Fibroblast of lung (primary cell): Measurements from ENCODE around the gene WDR90.

Source experiments
- EZH2 ChIP-seq: IDR thresholded peaks from 2 replicates; pipeline ENCODE4 v1.5.1; 2012; ENCODE audit warnings: low read length, control low read depth, mild to moderate bottlenecking; ENCODE audit errors: missing control alignments
- TF ChIP-seq, protein P1 (sequence below), 2 donors: IDR thresholded peaks in 1 of 2; conservative IDR thresholded peaks in 1 of 2; 1 replicate in 1 of 2; 2 replicates in 1 of 2; pipeline ENCODE4 v1.5.1; 2011 to 2012; ENCODE audit warnings: low read length in 2 of 2, control low read depth in 1 of 2, inconsistent platforms in 1 of 2, low read depth in 1 of 2, mild to moderate bottlenecking in 1 of 2

DNA sequence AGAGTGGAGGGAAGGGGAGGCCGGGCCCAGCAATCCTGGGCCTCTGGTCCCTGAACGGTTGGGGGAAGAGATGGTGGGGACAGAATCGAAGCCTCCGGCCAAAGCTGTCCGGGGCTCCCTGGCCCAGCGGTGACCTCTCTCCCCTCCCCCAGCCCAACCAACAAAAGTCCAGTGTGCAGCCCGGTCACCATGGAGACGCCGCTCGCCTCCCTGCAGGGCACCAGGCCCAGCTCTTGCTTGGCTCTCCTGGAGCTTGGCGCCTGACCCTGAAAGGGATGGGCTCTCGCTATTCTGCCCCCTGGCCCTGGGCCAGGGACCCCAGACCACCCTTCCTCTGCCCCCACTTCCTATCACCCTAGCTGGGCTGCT lies 67.0 kb downstream of the WDR90 start:
- TF ChIP-seq, protein P1, sequence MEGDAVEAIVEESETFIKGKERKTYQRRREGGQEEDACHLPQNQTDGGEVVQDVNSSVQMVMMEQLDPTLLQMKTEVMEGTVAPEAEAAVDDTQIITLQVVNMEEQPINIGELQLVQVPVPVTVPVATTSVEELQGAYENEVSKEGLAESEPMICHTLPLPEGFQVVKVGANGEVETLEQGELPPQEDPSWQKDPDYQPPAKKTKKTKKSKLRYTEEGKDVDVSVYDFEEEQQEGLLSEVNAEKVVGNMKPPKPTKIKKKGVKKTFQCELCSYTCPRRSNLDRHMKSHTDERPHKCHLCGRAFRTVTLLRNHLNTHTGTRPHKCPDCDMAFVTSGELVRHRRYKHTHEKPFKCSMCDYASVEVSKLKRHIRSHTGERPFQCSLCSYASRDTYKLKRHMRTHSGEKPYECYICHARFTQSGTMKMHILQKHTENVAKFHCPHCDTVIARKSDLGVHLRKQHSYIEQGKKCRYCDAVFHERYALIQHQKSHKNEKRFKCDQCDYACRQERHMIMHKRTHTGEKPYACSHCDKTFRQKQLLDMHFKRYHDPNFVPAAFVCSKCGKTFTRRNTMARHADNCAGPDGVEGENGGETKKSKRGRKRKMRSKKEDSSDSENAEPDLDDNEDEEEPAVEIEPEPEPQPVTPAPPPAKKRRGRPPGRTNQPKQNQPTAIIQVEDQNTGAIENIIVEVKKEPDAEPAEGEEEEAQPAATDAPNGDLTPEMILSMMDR (conservative IDR thresholded peaks at IDR 0.05 in 1 of 2, IDR thresholded peaks at IDR 0.05 in 1 of 2; ENCODE audit: low read depth in 1 of 2, low read length in 2 of 2): no peak
- no peak for TF ChIP-seq EZH2
